ENCODE results near the gene GORAB.
A peak's percentile ranks its signal among the peaks of the same experiment; 100 is the strongest.

GORAB gene

DNA sequence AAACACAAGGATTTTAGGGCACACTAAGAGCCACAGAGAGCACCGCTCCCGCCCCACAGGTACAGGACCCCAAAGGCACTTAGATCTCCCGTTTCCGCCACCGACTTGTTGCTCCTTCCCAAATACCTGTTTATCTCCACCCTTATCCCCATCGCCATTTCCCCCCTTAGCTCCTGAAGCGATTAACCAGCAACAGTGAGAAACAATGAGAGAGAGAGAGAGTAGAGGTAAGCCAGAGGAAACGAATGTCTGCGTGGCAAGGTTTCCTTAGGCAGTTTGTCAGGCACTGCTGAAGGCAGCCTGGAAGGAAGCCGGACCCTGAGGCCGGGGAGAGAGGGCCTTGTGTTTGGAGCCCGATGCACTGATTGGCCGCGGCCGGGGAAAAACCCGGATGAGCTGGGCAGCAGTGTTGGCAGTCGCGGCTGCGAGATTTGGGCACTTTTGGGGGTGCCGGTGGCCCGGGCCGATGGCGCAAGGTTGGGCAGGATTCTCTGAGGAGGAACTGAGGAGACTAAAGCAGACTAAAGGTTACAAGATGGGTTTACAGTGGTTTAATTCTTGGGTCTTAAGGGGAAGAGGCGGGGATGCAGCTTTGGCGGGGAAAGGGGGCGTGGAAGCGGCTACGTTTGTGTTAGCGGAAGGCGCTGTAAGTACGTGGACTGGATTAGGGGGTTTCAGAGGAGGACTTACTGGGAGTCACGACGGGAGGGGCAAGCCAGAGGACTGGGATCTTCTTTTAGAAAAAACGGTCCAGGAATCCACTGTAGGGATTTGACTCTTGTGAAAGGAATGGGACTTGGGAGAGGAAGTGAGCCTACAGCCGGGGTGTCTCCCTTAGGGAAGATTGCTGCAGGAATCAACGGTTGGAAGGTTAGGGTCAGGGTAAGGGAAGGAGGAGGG, at the start of gene GORAB:
Gene GORAB, plus strand, starts transcription at position 409 of the 900 bp plus-strand sequence. Its CDS starts 58 bp downstream, at position 467.
- no peaks in the 10 kb centered on the region for H3K9me3 Mint-ChIP-seq

GRCh38 chr1:170483051-170483450, 48.9 kb upstream of the GORAB start:
- DNase-seq (ENCODE audit: low spot score), result no peak
- H3K9me3 Mint-ChIP-seq, result no peaks in the 10 kb centered on the region
- H3K27me3 Mint-ChIP-seq (ENCODE audit: low read depth), result no peaks in the 10 kb centered on the region
- no peak overlapping the region for H3K27ac Mint-ChIP-seq
- H3K36me3 Mint-ChIP-seq (ENCODE audit: low read depth), result no peaks in the 10 kb centered on the region
- H3K4me3 Mint-ChIP-seq, result no peak overlapping the region
- H3K4me1 Mint-ChIP-seq (ENCODE audit: low read depth), result no peaks in the 10 kb centered on the region

More for the DNA sequence above, at the start of gene GORAB:
- Mint-ChIP-seq H3K4me1 (ENCODE audit: low read depth) (peaks cover 2% of the 10 kb centered on the region), H3K27ac (no peak within 1 kb of the TSS), H3K4me3 (no peak within 1 kb of the TSS), H3K36me3 (ENCODE audit: low read depth) (peaks cover 5% of the 10 kb centered on the region), H3K27me3 (ENCODE audit: low read depth) (peaks cover 14% of the 10 kb centered on the region)
- peak; percentile 86 for DNase-seq (ENCODE audit: low spot score)

DNA sequence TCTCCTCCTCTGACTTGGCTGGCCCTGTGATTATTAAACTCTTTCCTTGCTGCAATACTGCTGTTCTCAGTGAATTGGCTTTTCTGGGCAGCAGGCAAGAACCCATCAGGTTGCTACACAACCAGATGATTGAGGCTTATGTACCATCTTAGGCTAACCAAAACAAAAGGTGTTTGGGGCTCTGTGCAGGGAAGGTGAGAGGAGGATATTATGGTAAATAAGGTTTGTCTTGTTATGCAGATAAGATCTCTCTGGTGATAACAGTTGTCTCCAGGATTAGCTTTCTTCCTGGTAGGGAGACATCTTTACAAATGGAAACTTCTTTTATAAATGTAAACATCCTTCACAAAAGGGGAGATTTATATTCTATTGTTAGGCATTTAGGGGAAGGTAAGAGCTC, 44.5 kb upstream of the GORAB start:
- DNase-seq (ENCODE audit: low spot score), result no peak
- Mint-ChIP-seq H3K9me3 (no peaks in the 10 kb centered on the region), H3K4me1 (ENCODE audit: low read depth) (no peaks in the 10 kb centered on the region), H3K27me3 (ENCODE audit: low read depth) (no peaks in the 10 kb centered on the region), H3K36me3 (ENCODE audit: low read depth) (no peaks in the 10 kb centered on the region), H3K27ac (no peak overlapping the region), H3K4me3 (no peak overlapping the region)

DNA sequence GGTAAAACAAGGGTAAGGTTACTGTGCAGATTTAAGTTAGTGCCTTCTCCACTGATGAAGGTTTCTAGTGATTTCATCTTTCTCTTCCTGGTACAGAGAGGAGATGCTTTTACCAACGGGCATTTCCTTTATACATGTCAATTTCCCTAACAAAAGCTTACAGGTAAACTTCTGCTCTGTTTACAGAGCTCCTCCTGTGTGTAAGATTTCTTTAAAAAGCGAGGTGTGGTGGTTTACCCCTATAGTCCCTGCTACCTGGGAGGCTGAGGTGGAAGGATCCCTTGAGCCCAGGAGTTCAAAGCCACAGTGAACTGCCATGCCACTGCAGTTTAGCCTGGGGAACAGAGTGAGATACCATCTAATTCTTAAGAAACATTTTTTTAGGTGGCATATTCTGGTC, 40.7 kb upstream of the GORAB start:
- H3K4me1 Mint-ChIP-seq (ENCODE audit: low read depth), result no peaks in the 10 kb centered on the region

GRCh38 chr1:170494369-170494768, 37.6 kb upstream of the GORAB start:
- Mint-ChIP-seq H3K36me3 (ENCODE audit: low read depth) (no peaks in the 10 kb centered on the region), H3K27ac (no peak overlapping the region), H3K4me3 (no peak overlapping the region), H3K27me3 (ENCODE audit: low read depth) (no peaks in the 10 kb centered on the region), H3K9me3 (no peaks in the 10 kb centered on the region), H3K4me1 (ENCODE audit: low read depth) (no peaks in the 10 kb centered on the region)
- DNase-seq (ENCODE audit: low spot score), result no peak

More for the DNA sequence above, 40.7 kb upstream of the GORAB start:
- H3K9me3 Mint-ChIP-seq, result no peaks in the 10 kb centered on the region
- no peaks in the 10 kb centered on the region for H3K27me3 Mint-ChIP-seq (ENCODE audit: low read depth)
- H3K4me3 Mint-ChIP-seq, result no peak overlapping the region
- no peak overlapping the region for H3K27ac Mint-ChIP-seq
- no peaks in the 10 kb centered on the region for H3K36me3 Mint-ChIP-seq (ENCODE audit: low read depth)
- no peak for DNase-seq (ENCODE audit: low spot score)

GRCh38 chr1:170495006-170495405, 37.0 kb upstream of the GORAB start:
- Mint-ChIP-seq H3K4me1 (ENCODE audit: low read depth) (no peaks in the 10 kb centered on the region), H3K27ac (no peak overlapping the region), H3K36me3 (ENCODE audit: low read depth) (no peaks in the 10 kb centered on the region), H3K9me3 (no peaks in the 10 kb centered on the region), H3K27me3 (ENCODE audit: low read depth) (no peaks in the 10 kb centered on the region), H3K4me3 (no peak overlapping the region)
- DNase-seq (ENCODE audit: low spot score), result no peak

DNA sequence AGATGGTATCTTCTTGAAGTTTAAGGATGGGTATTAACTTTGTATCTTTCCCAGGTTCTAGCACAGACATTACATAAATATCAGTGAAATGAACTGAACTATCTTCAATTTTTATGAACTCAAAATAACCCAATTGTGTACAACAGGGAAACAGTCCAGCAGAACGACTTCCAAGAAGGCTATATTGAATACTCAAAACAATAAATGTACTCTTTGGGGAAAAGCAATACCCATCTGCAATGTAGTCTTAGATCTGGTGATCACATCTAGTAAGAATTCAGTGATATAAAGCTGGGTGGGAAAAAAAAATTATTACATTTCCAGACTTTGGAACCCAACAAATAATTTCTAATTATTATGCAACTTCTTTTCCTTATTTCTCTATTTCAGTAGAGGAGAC, 33.1 kb upstream of the GORAB start:
- Mint-ChIP-seq H3K4me1 (ENCODE audit: low read depth) (no peaks in the 10 kb centered on the region), H3K36me3 (ENCODE audit: low read depth) (no peaks in the 10 kb centered on the region), H3K4me3 (no peak overlapping the region), H3K27ac (no peak overlapping the region), H3K9me3 (no peaks in the 10 kb centered on the region), H3K27me3 (ENCODE audit: low read depth) (no peaks in the 10 kb centered on the region)
- DNase-seq (ENCODE audit: low spot score), result no peak

- peaks cover 5% of the 10 kb centered on the region for H3K27me3 Mint-ChIP-seq (ENCODE audit: low read depth)
- DNase-seq (ENCODE audit: low spot score), result no peak
- no peaks in the 10 kb centered on the region for H3K4me1 Mint-ChIP-seq (ENCODE audit: low read depth)
- no peak overlapping the region for H3K4me3 Mint-ChIP-seq
- H3K9me3 Mint-ChIP-seq, result no peaks in the 10 kb centered on the region
- no peak overlapping the region for H3K27ac Mint-ChIP-seq
- H3K36me3 Mint-ChIP-seq (ENCODE audit: low read depth), result no peaks in the 10 kb centered on the region
Measured at GRCh38 chr1:170503665-170504064, 28.3 kb upstream of the GORAB start.

- DNase-seq (ENCODE audit: low spot score), result no peak
- H3K9me3 Mint-ChIP-seq, result no peaks in the 10 kb centered on the region
- H3K27me3 Mint-ChIP-seq (ENCODE audit: low read depth), result peaks cover 5% of the 10 kb centered on the region
- no peaks in the 10 kb centered on the region for H3K36me3 Mint-ChIP-seq (ENCODE audit: low read depth)
- H3K27ac Mint-ChIP-seq, result no peak overlapping the region
- no peak overlapping the region for H3K4me3 Mint-ChIP-seq
- H3K4me1 Mint-ChIP-seq (ENCODE audit: low read depth), result no peaks in the 10 kb centered on the region
Measured at GRCh38 chr1:170510163-170510562, 21.8 kb upstream of the GORAB start.

GRCh38 chr1:170511038-170511437, 20.9 kb upstream of the GORAB start:
- DNase-seq (ENCODE audit: low spot score), result no peak
- no peak overlapping the region for H3K4me3 Mint-ChIP-seq
- no peaks in the 10 kb centered on the region for H3K9me3 Mint-ChIP-seq
- H3K27ac Mint-ChIP-seq, result no peak overlapping the region
- H3K36me3 Mint-ChIP-seq (ENCODE audit: low read depth), result no peaks in the 10 kb centered on the region
- H3K27me3 Mint-ChIP-seq (ENCODE audit: low read depth), result peaks cover 5% of the 10 kb centered on the region
- no peaks in the 10 kb centered on the region for H3K4me1 Mint-ChIP-seq (ENCODE audit: low read depth)

DNA sequence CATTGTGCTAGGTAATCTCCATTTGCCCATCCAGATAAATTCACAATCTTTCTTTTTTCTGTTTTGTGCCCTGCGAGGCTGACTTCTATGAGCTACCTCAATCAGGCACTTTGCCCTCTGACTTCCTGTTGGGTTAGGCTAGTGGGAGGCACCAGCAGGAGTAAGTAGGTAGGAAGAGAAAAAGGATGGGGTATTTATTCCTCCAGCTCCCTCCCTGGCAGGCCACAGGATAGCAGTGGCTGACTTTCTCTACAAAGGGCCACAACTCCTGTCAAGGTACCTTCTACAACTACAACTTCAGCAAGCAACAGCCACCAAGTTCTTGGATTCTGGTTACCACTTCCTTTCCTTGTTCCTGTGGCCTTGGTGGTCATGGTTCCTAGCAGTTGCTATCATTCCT, 18.8 kb upstream of the GORAB start:
- Mint-ChIP-seq H3K9me3 (no peaks in the 10 kb centered on the region), H3K4me1 (ENCODE audit: low read depth) (no peaks in the 10 kb centered on the region), H3K4me3 (no peak overlapping the region), H3K36me3 (ENCODE audit: low read depth) (no peaks in the 10 kb centered on the region), H3K27ac (no peak overlapping the region), H3K27me3 (ENCODE audit: low read depth) (no peaks in the 10 kb centered on the region)
- no peak for DNase-seq (ENCODE audit: low spot score)

- Mint-ChIP-seq H3K4me1 (ENCODE audit: low read depth) (no peaks in the 10 kb centered on the region), H3K9me3 (no peaks in the 10 kb centered on the region), H3K27me3 (ENCODE audit: low read depth) (peaks cover 11% of the 10 kb centered on the region), H3K4me3 (no peak overlapping the region), H3K36me3 (ENCODE audit: low read depth) (no peaks in the 10 kb centered on the region), H3K27ac (no peak overlapping the region)
- DNase-seq (ENCODE audit: low spot score), result no peak
Measured at GRCh38 chr1:170518185-170518834, 13.7 kb upstream of the GORAB start.

DNA sequence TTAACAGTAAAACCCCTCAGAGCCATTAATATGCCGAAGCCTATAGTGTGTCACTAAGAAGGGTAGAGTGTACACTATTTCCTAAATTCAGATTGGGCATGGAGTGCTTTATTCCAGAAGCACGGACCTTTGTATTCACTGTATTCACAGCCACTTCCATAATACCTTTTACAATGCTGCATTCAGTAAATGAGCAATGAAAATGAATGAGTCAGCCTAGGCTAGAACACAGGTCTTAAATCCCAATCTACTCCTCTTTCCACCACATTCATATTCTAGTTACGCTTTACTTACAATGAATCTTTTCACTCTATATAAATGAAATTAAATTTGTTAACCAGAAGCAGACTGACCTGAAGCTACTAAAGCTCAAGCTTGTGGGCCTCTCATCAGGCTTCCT, 13.0 kb upstream of the GORAB start:
- Mint-ChIP-seq H3K9me3 (no peaks in the 10 kb centered on the region), H3K4me1 (ENCODE audit: low read depth) (no peaks in the 10 kb centered on the region), H3K36me3 (ENCODE audit: low read depth) (no peaks in the 10 kb centered on the region), H3K4me3 (no peak overlapping the region), H3K27ac (no peak overlapping the region), H3K27me3 (ENCODE audit: low read depth) (peaks cover 16% of the 10 kb centered on the region)
- no peak for DNase-seq (ENCODE audit: low spot score)

- no peaks in the 10 kb centered on the region for H3K36me3 Mint-ChIP-seq (ENCODE audit: low read depth)
- no peak for DNase-seq (ENCODE audit: low spot score)
- no peaks in the 10 kb centered on the region for H3K4me1 Mint-ChIP-seq (ENCODE audit: low read depth)
- no peaks in the 10 kb centered on the region for H3K9me3 Mint-ChIP-seq
- H3K4me3 Mint-ChIP-seq, result no peak overlapping the region
- H3K27ac Mint-ChIP-seq, result no peak overlapping the region
- peaks cover 24% of the 10 kb centered on the region for H3K27me3 Mint-ChIP-seq (ENCODE audit: low read depth)
Measured at GRCh38 chr1:170520601-170521000, 11.4 kb upstream of the GORAB start.

All from T-helper 2 cell treated with Interferon-gamma antibody and Interleukin-4, amounts not matched to agents 5 μg/mL and 100 μg/mL, for 36 hours (primary cell).